OCI-LY7 (cell line): ENCODE data around the gene JCAD.

Experiments used
- EZH2phosphoT487 ChIP-seq: fragments of 200-600 bp; sonication (generic); IDR thresholded peaks from 2 replicates; pipeline ENCODE4 v1.6.1; 2018; ENCODE audit warnings: low read depth, borderline replicate concordance, mild to moderate bottlenecking, mixed run types, antibody characterized with exemption, low read length, moderate library complexity, mixed read lengths
- TF ChIP-seq, protein P1 (sequence below): fragments of 200-600 bp; sonication (generic); conservative IDR thresholded peaks from 2 replicates; pipeline ENCODE4 v1.5.1; 2014; ENCODE audit warnings: mild to moderate bottlenecking, antibody characterized with exemption, low read length, moderate library complexity, mixed read lengths

DNA sequence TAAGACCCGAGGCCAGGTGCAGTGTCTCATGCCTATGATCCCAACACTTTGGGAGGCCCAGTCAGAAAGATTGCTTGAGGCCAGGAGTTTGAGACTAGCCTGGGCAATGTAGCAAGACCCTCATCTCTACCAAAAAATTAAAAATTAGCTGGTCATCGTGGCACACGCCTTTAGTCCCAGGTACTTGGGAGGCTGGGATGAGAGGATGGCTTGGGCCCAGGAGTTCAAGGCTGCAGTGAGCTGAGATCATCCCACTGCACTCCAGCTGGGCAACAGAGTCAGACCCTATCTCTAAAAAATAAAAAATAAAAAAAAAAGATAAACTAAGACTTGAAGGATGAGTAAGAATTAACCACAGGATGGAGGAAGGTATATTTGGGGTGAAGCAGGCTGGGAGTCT is 77.9 kb downstream of the JCAD start:
- TF ChIP-seq, protein P1, sequence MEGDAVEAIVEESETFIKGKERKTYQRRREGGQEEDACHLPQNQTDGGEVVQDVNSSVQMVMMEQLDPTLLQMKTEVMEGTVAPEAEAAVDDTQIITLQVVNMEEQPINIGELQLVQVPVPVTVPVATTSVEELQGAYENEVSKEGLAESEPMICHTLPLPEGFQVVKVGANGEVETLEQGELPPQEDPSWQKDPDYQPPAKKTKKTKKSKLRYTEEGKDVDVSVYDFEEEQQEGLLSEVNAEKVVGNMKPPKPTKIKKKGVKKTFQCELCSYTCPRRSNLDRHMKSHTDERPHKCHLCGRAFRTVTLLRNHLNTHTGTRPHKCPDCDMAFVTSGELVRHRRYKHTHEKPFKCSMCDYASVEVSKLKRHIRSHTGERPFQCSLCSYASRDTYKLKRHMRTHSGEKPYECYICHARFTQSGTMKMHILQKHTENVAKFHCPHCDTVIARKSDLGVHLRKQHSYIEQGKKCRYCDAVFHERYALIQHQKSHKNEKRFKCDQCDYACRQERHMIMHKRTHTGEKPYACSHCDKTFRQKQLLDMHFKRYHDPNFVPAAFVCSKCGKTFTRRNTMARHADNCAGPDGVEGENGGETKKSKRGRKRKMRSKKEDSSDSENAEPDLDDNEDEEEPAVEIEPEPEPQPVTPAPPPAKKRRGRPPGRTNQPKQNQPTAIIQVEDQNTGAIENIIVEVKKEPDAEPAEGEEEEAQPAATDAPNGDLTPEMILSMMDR, result no peak
- no peak for TF ChIP-seq EZH2phosphoT487
